Loucy (cell line): Measurements from ENCODE around the gene TOE1.

ENCODE experiments used
- CTCF ChIP-seq: fragments of 200-600 bp; sonication (generic); conservative IDR thresholded peaks from 2 replicates; pipeline ENCODE4 v1.5.1; 2014; ENCODE audit warnings: mild to moderate bottlenecking, antibody characterized with exemption, low read length
- EZH2phosphoT487 ChIP-seq: fragments of 200-600 bp; IDR thresholded peaks from 2 replicates; pipeline ENCODE4 v1.6.1; 2018; ENCODE audit warnings: antibody characterized with exemption, mild to moderate bottlenecking, moderate library complexity, borderline replicate concordance

- TF ChIP-seq CTCF (no peak), EZH2phosphoT487 (no peak)
These were observed 25.1 kb downstream of the TOE1 start for GRCh38 chr1:45365051-45365450.
